PC-9 (cell line): ENCODE measurements around the gene CUZD1.

Experiments
- EZH2 ChIP-seq: fragments of 200-600 bp; sonication (generic); IDR thresholded peaks from 2 replicates; pipeline ENCODE4 v1.8.0; 2017; ENCODE audit warnings: antibody characterized with exemption, low read depth
- TF ChIP-seq, protein P1 (sequence below): fragments of 200-600 bp; sonication (generic); conservative IDR thresholded peaks from 2 replicates; pipeline ENCODE4 v1.6.1; 2017; ENCODE audit warnings: mixed run types, antibody characterized with exemption, mild to moderate bottlenecking, moderate library complexity

DNA sequence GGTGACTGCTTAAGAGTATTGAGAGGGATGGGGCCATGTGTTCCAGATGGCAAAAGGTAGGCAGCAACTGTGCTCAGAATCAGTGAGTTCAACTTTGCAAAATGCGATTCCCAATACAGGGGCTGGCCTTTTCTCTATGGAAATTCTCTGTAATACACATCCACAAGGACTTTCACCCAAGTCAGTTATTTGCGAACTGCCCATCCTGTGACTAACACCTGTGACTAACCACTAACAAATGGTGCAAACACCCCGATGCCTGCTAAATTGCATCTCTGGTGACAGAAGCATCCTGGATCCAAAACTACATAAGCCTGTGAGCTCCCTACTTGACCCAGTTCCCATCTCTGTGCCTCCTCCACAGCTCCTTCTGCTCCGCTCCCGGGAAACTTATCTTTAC is 9.0 kb upstream of the CUZD1 start:
- TF ChIP-seq, protein P1, sequence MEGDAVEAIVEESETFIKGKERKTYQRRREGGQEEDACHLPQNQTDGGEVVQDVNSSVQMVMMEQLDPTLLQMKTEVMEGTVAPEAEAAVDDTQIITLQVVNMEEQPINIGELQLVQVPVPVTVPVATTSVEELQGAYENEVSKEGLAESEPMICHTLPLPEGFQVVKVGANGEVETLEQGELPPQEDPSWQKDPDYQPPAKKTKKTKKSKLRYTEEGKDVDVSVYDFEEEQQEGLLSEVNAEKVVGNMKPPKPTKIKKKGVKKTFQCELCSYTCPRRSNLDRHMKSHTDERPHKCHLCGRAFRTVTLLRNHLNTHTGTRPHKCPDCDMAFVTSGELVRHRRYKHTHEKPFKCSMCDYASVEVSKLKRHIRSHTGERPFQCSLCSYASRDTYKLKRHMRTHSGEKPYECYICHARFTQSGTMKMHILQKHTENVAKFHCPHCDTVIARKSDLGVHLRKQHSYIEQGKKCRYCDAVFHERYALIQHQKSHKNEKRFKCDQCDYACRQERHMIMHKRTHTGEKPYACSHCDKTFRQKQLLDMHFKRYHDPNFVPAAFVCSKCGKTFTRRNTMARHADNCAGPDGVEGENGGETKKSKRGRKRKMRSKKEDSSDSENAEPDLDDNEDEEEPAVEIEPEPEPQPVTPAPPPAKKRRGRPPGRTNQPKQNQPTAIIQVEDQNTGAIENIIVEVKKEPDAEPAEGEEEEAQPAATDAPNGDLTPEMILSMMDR: no peak
- TF ChIP-seq EZH2: no peak
